NB4 (cell line): ENCODE data around the gene AIM2.
A peak's percentile ranks its signal among the peaks of the same experiment; 100 is the strongest.

Source experiments
- DNase-seq: peaks from one replicate; pipeline ENCODE4 v3.0.0; 2010; ENCODE audit warnings: low read depth
- H3K4me3 ChIP-seq: one replicate; pipeline ENCODE4 v1.5.1; 2011; ENCODE audit warnings: mild to moderate bottlenecking, low read depth, low read length, moderate library complexity
- CTCF ChIP-seq: IDR thresholded peaks from one replicate; pipeline ENCODE4 v1.5.1; 2012; ENCODE audit warnings: low read depth, low read length
- MAX ChIP-seq: IDR thresholded peaks from 2 replicates; pipeline ENCODE4 v1.6.1; 2011; ENCODE audit warnings: low read depth, low read length
- MYC ChIP-seq: IDR thresholded peaks from 2 replicates; pipeline ENCODE4 v1.6.1; 2011; ENCODE audit warnings: low read depth, low read length
- POLR2A ChIP-seq: IDR thresholded peaks from 2 replicates; pipeline ENCODE4 v1.6.1; 2011; ENCODE audit warnings: mild to moderate bottlenecking; ENCODE audit not compliant: insufficient read length; ENCODE audit errors: extremely low read depth

Gene AIM2

GRCh38 chr1:159084867-159085266 is 8.3 kb upstream of the AIM2 start:
- DNase-seq: peak; percentile 80
- H3K4me3 ChIP-seq: no peak overlapping the region
- no peak for TF ChIP-seq POLR2A
- TF ChIP-seq MAX: peak; percentile 15; the same call in 1 of the 2 replicates
- peak; percentile 16; the same call in 1 of the 2 replicates for TF ChIP-seq MYC

GRCh38 chr1:159084152-159084551 is 7.6 kb upstream of the AIM2 start:
- TF ChIP-seq MYC (no peak), CTCF (no peak)
- no peak overlapping the region for H3K4me3 ChIP-seq
- no peak for DNase-seq

GRCh38 chr1:159083013-159083412 is 6.4 kb upstream of the AIM2 start:
- H3K4me3 ChIP-seq: no peak overlapping the region
- no peak for TF ChIP-seq MAX
- no peak for TF ChIP-seq MYC
- TF ChIP-seq POLR2A: no peak
- no peak for TF ChIP-seq CTCF
- no peak for DNase-seq

GRCh38 chr1:159081626-159082025 is 5.1 kb upstream of the AIM2 start:
- H3K4me3 ChIP-seq: no peak overlapping the region
- TF ChIP-seq POLR2A (no peak), CTCF (no peak), MAX (no peak), MYC (no peak)
- DNase-seq: no peak

GRCh38 chr1:159079525-159079924 is 3.0 kb upstream of the AIM2 start:
- no peak overlapping the region for H3K4me3 ChIP-seq
- no peak for DNase-seq
- TF ChIP-seq MYC (no peak), MAX (no peak), POLR2A (no peak), CTCF (no peak)

- DNase-seq: peak; percentile 85
- no peak for TF ChIP-seq CTCF
- peak; percentile 53; the same call in 1 of the 2 replicates for TF ChIP-seq MYC
- H3K4me3 ChIP-seq: peak overlapping the region; percentile 52
Measured at GRCh38 chr1:159077120-159077961, 775 bp upstream of the AIM2 start.
